GM15510 (cell line): ENCODE results near the gene C1QTNF3.

Experiments
- POLR2A ChIP-seq: IDR thresholded peaks from 3 replicates; pipeline ENCODE4 v1.6.1; 2011; ENCODE audit warnings: borderline replicate concordance; ENCODE audit not compliant: insufficient read length; ENCODE audit errors: extremely low read depth

C1QTNF3 gene

GRCh38 chr5:33978306-33978705 lies 64.7 kb downstream of the C1QTNF3 start:
- TF ChIP-seq POLR2A: no peak

- TF ChIP-seq POLR2A: no peak
Measured at GRCh38 chr5:33976307-33976706, 66.7 kb downstream of the C1QTNF3 start.

- no peak for TF ChIP-seq POLR2A
Measured at GRCh38 chr5:33975852-33976251, 67.2 kb downstream of the C1QTNF3 start.

- no peak for TF ChIP-seq POLR2A
Measured at GRCh38 chr5:33973271-33973670, 69.7 kb downstream of the C1QTNF3 start.

- TF ChIP-seq POLR2A: no peak
Measured at GRCh38 chr5:33969572-33970452, 73.2 kb downstream of the C1QTNF3 start.

GRCh38 chr5:33968211-33969005 lies 74.6 kb downstream of the C1QTNF3 start:
- TF ChIP-seq POLR2A: no peak
